K562 (cell line): Measurements from ENCODE around the gene AIFM3. TPM values are rescaled to one million over a fixed set of nuclear protein-coding genes. Genes with fewer than 3 reads are reported as not detected.

Source experiments
- JUN ChIP-seq, 2 experiments: sonication (generic) in 1 of 2; formaldehyde crosslinking in 1 of 2; IDR thresholded peaks; 2 replicates each; pipeline versions ENCODE4 v1.6.1 to v1.8.0; 2012 to 2022; ENCODE audit warnings: borderline replicate concordance in 2 of 2, mild to moderate bottlenecking in 2 of 2, improper control_type of control experiment in 1 of 2, low read depth in 1 of 2, low read length in 1 of 2, missing genetic modification reagents in 1 of 2
- MEIS2 ChIP-seq: fragments of 450-650 bp; IDR thresholded peaks from 2 replicates; pipeline ENCODE4 v1.6.1; 2014; ENCODE audit warnings: mild to moderate bottlenecking; ENCODE audit not compliant: partially characterized antibody
- MLLT1 ChIP-seq, 2 experiments: fragments of 450-650 bp; IDR thresholded peaks; 2 replicates each; pipeline ENCODE4 v1.6.1; 2016
- NUFIP1 ChIP-seq: fragments of 450-650 bp; IDR thresholded peaks from 2 replicates; pipeline ENCODE4 v1.6.1; 2018; ENCODE audit not compliant: partially characterized antibody
- PTTG1 ChIP-seq: fragments of 450-650 bp; IDR thresholded peaks from 2 replicates; pipeline ENCODE4 v1.6.1; 2016; ENCODE audit warnings: low read depth, mild to moderate bottlenecking, missing genetic modification characterization, missing compliant biosample characterization
- REST ChIP-seq, 2 experiments: fragments of 450-650 bp; formaldehyde crosslinking in 1 of 2; IDR thresholded peaks; 2 replicates each; pipeline versions ENCODE4 v1.4.0 to v1.6.1; 2014 to 2020; ENCODE audit warnings: mild to moderate bottlenecking in 2 of 2, borderline replicate concordance in 1 of 2, low read depth in 1 of 2
- SREBF2 ChIP-seq: sonication (generic); formaldehyde crosslinking; IDR thresholded peaks from 2 replicates; pipeline ENCODE4 v1.4.0; 2020; ENCODE audit warnings: mild to moderate bottlenecking, missing genetic modification reagents
- ZBTB33 ChIP-seq: sonication (generic); formaldehyde crosslinking; IDR thresholded peaks from 2 replicates; pipeline ENCODE4 v1.8.1; 2023; ENCODE audit warnings: mild to moderate bottlenecking, missing genetic modification reagents
- ZNF232 ChIP-seq: sonication (generic); formaldehyde crosslinking; IDR thresholded peaks from 2 replicates; pipeline ENCODE4 v1.8.0; 2022; ENCODE audit warnings: mild to moderate bottlenecking, missing genetic modification reagents
- ZNF398 ChIP-seq: fragments of 250-450 bp; sonication (Bioruptor Pico); IDR thresholded peaks from 2 replicates; pipeline ENCODE4 v1.8.0; 2021; ENCODE audit warnings: moderate library complexity, mild to moderate bottlenecking, inconsistent platforms
- ZNF699 ChIP-seq: fragments of 250-450 bp; sonication (Bioruptor Pico); IDR thresholded peaks from 2 replicates; pipeline ENCODE4 v1.8.0; 2021; ENCODE audit warnings: mild to moderate bottlenecking, moderate library complexity; ENCODE audit not compliant: insufficient replicate concordance
- polyA plus RNA-seq, 8 experiments: library from polyadenylated mRNA; depleted of rRNA in 4 of 8; stranded (reverse) in 5 of 8; unstranded in 3 of 8; fragments of >200 nt; fragmentation: Nextera tagmentation in 2 of 8; fragmentation: Illumina TruSeq in 1 of 8; extraction: Ambion mirVana in 2 of 8; extraction: Trizol in 1 of 8; gene quantifications; 2 replicates each; pipeline versions ENCODE4 v1.2.1 to v1.2.3, GENCODE V29; 2011 to 2014; ENCODE audit warnings: inconsistent platforms in 1 of 8, missing spikeins in 1 of 8
- total RNA-seq, 7 experiments: library from RNA; depleted of rRNA in 6 of 7; stranded (reverse); fragments of >200 nt in 6 of 7; fragmentation: Illumina TruSeq in 2 of 7; extraction: Trizol in 2 of 7; gene quantifications; 2 replicates each; pipeline versions ENCODE4 v1.2.1 to v1.2.3, GENCODE V29; 2011 to 2021; ENCODE audit warnings: low replicate concordance in 1 of 7

Gene AIFM3
- total and polyA plus RNA-seq, 9 of the 15 experiments (the other 6 are each of a cell fraction or from before 2014, with no cell fraction given), result 0.03 to 0.20 (median 0.07) TPM; not detected in 1

DNA sequence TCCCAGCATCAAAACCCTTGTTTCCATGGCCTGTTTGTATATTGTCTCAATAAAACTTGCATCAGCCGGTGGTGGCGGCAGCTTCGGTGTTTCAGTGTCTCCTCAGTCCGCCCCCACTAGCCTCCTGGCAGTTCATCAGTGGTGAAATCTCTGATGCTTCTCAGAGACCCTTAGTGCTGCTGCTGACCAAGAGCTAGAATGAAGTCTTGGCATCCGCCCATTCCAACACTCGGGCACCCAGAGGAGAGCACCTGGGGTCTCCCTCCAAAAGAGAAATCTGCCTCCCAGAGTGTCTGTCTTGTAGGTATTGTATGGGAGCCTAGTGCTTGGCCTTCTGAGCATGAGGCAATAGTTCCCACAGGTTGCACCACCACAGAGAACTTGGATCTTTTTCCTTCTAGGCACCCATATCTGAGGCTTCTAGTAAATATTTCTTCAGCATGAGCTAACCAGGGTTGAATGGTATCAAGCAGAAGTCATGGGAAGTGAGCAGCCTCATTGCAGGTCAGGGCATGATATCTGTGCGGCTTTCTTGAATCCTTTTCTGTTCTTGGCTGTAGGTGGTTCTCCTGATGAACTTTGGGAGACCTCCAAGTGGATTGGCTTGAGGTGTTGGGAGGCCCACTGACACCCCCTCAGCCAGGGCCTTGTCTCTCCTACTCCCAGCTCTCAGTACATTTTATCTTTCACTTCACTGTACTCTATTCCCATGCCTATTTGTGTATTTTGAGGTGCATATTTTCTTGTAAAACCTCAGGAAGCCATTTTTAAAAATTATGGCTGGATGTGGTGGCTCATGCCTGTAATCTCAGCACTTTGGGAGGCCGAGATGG lies 13.2 kb upstream of the AIFM3 start (continued):
- TF ChIP-seq MLLT1 (IDR thresholded peaks at IDR 0.05), result peak in 1 of 2 experiments; percentile 18; a peak in 2 of 4 replicates
- peak; percentile 66 for TF ChIP-seq ZNF699
- TF ChIP-seq ZBTB33, result peak; percentile 98
- TF ChIP-seq JUN (IDR thresholded peaks at IDR 0.05; ENCODE audit: borderline replicate concordance, low read depth, low read length), result 0 out of 2 replicates have a peak, but pooled peaks have one; percentile 57
- TF ChIP-seq JUN (CRISPR knock-in tag; IDR thresholded peaks at IDR 0.05; ENCODE audit: borderline replicate concordance), result no peak; the same call in 1 of the 2 replicates
- TF ChIP-seq REST (IDR thresholded peaks at IDR 0.05; ENCODE audit: borderline replicate concordance), result no peak
- no peak for TF ChIP-seq REST (CRISPR knock-in tag; IDR thresholded peaks at IDR 0.05; ENCODE audit: low read depth)
- no peak for TF ChIP-seq NUFIP1
- peak; percentile 58; the same call in 1 of the 2 replicates for TF ChIP-seq ZNF398 (CRISPR knock-in tag)
- TF ChIP-seq SREBF2 (CRISPR knock-in tag), result no peak
- peak; percentile 67; the same call in 1 of the 2 replicates for TF ChIP-seq PTTG1 (tag)
- TF ChIP-seq ZNF232 (CRISPR knock-in tag), result no peak
- TF ChIP-seq MEIS2, result peak; percentile 2
